Thymus (tissue), 11 donors: ENCODE results near the gene CD27. TPM values are rescaled to one million over a fixed set of nuclear protein-coding genes. Genes with fewer than 3 reads are reported as not detected.
"Not testable (repeated sequence)": the region's sequence is repeated elsewhere in the genome, so short reads cannot be mapped to it uniquely, and the experiment has no call there.

Experiments
- DNase-seq, 9 donors: peaks; one replicate each; pipeline ENCODE4 v3.0.0-alpha.2; 2013; ENCODE audit warnings: low spot score in 9 of 9, low read depth in 6 of 9, missing footprints in 1 of 9
- H3K27ac ChIP-seq, 2 donors: one replicate each; pipeline ENCODE4 v1.5.1; 2013; ENCODE audit warnings: control low read depth in 1 of 2, low read depth in 1 of 2, low read length in 1 of 2, mild to moderate bottlenecking in 1 of 2, moderate library complexity in 1 of 2
- H3K27me3 ChIP-seq, 2 donors: one replicate each; pipeline ENCODE4 v1.5.1; 2013; ENCODE audit warnings: low read length in 1 of 2; ENCODE audit not compliant: control insufficient read depth in 2 of 2, insufficient read depth in 1 of 2
- H3K36me3 ChIP-seq, 2 donors: one replicate each; pipeline ENCODE4 v1.5.1; 2013; ENCODE audit warnings: low read length in 1 of 2, mild to moderate bottlenecking in 1 of 2, moderate library complexity in 1 of 2; ENCODE audit not compliant: control insufficient read depth in 2 of 2, insufficient read depth in 2 of 2
- H3K4me1 ChIP-seq, 2 donors: one replicate each; pipeline ENCODE4 v1.5.1; 2013; ENCODE audit warnings: low read length in 2 of 2; ENCODE audit not compliant: control insufficient read depth in 2 of 2, insufficient read depth in 2 of 2
- H3K4me3 ChIP-seq, 2 donors: one replicate each; pipeline ENCODE4 v1.5.1; 2013; ENCODE audit warnings: low read length in 2 of 2, control low read depth in 1 of 2, mild to moderate bottlenecking in 1 of 2
- H3K9me3 ChIP-seq, 2 donors: one replicate each; pipeline ENCODE4 v1.5.1; 2013; ENCODE audit warnings: low read length in 1 of 2, mild to moderate bottlenecking in 1 of 2; ENCODE audit not compliant: control insufficient read depth in 2 of 2, insufficient read depth in 1 of 2
- WGBS: extraction: QIAGEN DNeasy Blood & Tissue Kit; methylation state at CpG from one replicate; pipeline ENCODE4 v1.1.7; 2013; 5-methylcytosine and 5-hydroxymethylcytosine counted together
- polyA plus RNA-seq: library from polyadenylated mRNA; stranded (reverse); fragments of 200-250 nt; gene quantifications from one replicate; pipeline ENCODE4 v1.2.3, GENCODE V29; 2013
- total RNA-seq: library from RNA; stranded (reverse); fragments of 120-200 nt; gene quantifications from one replicate; pipeline ENCODE4 v1.2.4, GENCODE V29; 2013
- donor health status: healthy.

Gene CD27
- total and polyA plus RNA-seq, 2 donors, result 42.3 to 75.4 TPM

GRCh38 chr12:6418796-6419195 lies 26.0 kb upstream of the CD27 start:
- H3K27ac ChIP-seq, result no peak overlapping the region
- H3K9me3 ChIP-seq, result no peaks in the 10 kb centered on the region
- WGBS, result 95% methylated on average over 6 of the region's 6 CpGs
- H3K4me1 ChIP-seq, result peaks cover 2 to 5% of the 10 kb centered on the region in 2 donors
- H3K4me3 ChIP-seq, result no peak overlapping the region
- no peak for DNase-seq
- H3K36me3 ChIP-seq, result no peaks in the 10 kb centered on the region
- H3K27me3 ChIP-seq, result no peaks in the 10 kb centered on the region

GRCh38 chr12:6420364-6420763 lies 24.4 kb upstream of the CD27 start:
- 91% methylated on average over 4 of the region's 4 CpGs for WGBS
- no peak for DNase-seq
- Histone ChIP-seq H3K4me1 (peaks cover 6 to 14% of the 10 kb centered on the region in 2 donors), H3K27me3 (no peaks in the 10 kb centered on the region), H3K36me3 (no peaks in the 10 kb centered on the region), H3K4me3 (no peak overlapping the region), H3K9me3 (no peaks in the 10 kb centered on the region), H3K27ac (no peak overlapping the region)

DNA sequence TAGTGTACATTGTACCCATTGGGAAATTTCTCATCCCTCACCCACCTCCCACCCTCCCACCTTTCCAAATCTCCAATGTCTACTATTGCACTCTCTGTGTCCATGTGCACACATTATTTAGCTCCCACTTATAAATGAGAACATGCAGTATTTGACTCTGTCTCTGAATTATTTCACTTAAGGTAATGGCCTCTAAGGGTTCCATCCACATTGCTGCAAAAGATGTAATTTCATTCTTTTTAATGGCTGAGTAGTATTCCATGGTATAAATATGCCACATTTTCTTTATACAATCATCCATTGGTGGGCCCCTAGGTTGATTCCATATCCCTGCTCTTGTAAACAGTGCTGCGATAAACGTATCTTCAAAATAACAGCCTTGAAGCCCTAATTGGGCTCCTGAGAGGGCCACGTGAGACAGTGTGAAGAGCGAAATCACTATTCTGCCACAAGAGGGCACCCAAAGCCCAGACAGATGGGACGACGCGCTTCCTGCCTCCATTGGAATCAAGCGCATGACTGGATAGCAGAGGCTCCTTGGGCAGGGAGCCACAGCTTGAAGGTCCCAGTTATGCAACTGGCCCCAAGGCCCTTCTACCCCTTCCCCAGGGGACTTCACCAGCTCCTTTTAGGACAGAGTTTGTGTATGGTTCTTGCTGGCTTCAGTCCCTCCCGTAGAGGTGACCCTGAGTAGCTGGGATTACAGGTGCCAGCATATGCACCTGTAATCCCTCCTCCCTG lies 21.3 kb upstream of the CD27 start:
- H3K36me3 ChIP-seq, result no peaks in the 10 kb centered on the region
- H3K9me3 ChIP-seq, result no peaks in the 10 kb centered on the region
- DNase-seq, result peak; percentile 65 to 97 (median 87)
- WGBS, result 11% methylated on average over 9 of the region's 9 CpGs
- H3K27me3 ChIP-seq, result no peaks in the 10 kb centered on the region
- no peak overlapping the region for H3K4me3 ChIP-seq
- peaks cover 24 to 41% of the 10 kb centered on the region in 2 donors for H3K4me1 ChIP-seq
- H3K27ac ChIP-seq, result peak overlapping the region in 1 of 2 donors; percentile 65

DNA sequence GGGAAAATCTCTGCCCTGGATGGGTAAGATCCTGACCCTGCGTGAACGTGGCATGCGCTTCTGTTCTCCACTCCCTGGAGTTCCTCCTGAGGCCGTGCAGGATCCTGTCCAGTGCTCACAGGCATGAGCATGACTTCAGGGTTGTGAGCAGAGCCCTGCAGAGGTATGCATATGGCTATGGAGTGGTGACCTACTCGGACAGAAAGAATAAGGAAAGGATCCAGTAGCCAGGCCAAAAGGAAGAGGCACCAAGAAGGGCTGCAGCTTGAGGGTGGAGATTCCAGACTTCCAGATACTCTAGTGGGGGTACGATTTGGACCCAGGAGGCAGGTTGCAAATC lies 20.8 kb upstream of the CD27 start:
- H3K4me3 ChIP-seq, result no peak overlapping the region
- no peaks in the 10 kb centered on the region for H3K27me3 ChIP-seq
- 79% methylated on average over 6 of the region's 6 CpGs for WGBS
- peaks cover 24 to 41% of the 10 kb centered on the region in 2 donors for H3K4me1 ChIP-seq
- peak overlapping the region in 1 of 2 donors; percentile 65 for H3K27ac ChIP-seq
- no peak for DNase-seq
- no peaks in the 10 kb centered on the region for H3K9me3 ChIP-seq
- no peaks in the 10 kb centered on the region for H3K36me3 ChIP-seq

DNA sequence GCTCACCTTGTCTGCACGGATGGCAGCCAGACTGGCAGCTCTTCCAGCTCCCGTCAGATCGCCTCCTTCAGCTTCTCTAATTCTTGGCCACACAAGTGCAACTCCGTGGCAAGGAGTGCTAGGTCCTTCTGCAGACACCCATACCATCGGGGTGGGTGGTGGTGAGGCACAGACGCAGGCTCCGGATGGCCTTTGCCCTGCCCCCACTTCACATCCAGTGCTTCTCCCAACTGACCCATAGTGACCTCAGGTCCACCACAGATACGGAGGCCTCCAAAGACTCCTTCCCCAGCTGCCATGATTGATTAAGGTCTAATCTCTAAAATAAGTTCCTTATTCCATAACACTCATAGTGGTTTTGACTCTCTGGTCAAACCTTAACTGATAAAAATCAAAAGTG lies 19.9 kb upstream of the CD27 start:
- Histone ChIP-seq H3K27ac (no peak overlapping the region), H3K36me3 (no peaks in the 10 kb centered on the region), H3K4me3 (no peak overlapping the region), H3K27me3 (no peaks in the 10 kb centered on the region), H3K9me3 (no peaks in the 10 kb centered on the region), H3K4me1 (peaks cover 24 to 41% of the 10 kb centered on the region in 2 donors)
- 96% methylated on average over 8 of the region's 8 CpGs for WGBS
- DNase-seq, result no peak

- peak in 1 of 9 donors; percentile 24 for DNase-seq
- 91% methylated on average over 23 of the region's 23 CpGs for WGBS
- peak overlapping the region; percentile 89 to 98 for H3K27ac ChIP-seq
Observed at GRCh38 chr12:6425590-6426531, 18.9 kb upstream of the CD27 start.

GRCh38 chr12:6426882-6427671 lies 17.7 kb upstream of the CD27 start:
- no peaks in the 10 kb centered on the region for H3K9me3 ChIP-seq
- 50% methylated on average over 14 of the region's 14 CpGs for WGBS
- H3K27ac ChIP-seq, result peak overlapping the region; percentile 89 to 98
- no peaks in the 10 kb centered on the region for H3K27me3 ChIP-seq
- DNase-seq, result peak; percentile 66 to 94 (median 82)
- peaks cover 30 to 55% of the 10 kb centered on the region in 2 donors for H3K4me1 ChIP-seq
- no peak overlapping the region for H3K4me3 ChIP-seq
- no peaks in the 10 kb centered on the region for H3K36me3 ChIP-seq

More at GRCh38 chr12:6425590-6426531, 18.9 kb upstream of the CD27 start:
- no peaks in the 10 kb centered on the region for H3K9me3 ChIP-seq
- H3K36me3 ChIP-seq, result no peaks in the 10 kb centered on the region
- H3K4me1 ChIP-seq, result peaks cover 30 to 51% of the 10 kb centered on the region in 2 donors
- H3K27me3 ChIP-seq, result no peaks in the 10 kb centered on the region
- no peak overlapping the region for H3K4me3 ChIP-seq

- H3K36me3 ChIP-seq, H3K27me3 ChIP-seq, H3K9me3 ChIP-seq, DNase-seq, H3K4me3 ChIP-seq: not testable (repeated sequence)
- WGBS, result 91% methylated on average over 10 of the region's 10 CpGs
- peak overlapping the region; percentile 89 to 98 for H3K27ac ChIP-seq
- H3K4me1 ChIP-seq, result peaks cover 34 to 62% of the 10 kb centered on the region in 2 donors
Observed at GRCh38 chr12:6427796-6428195, 17.0 kb upstream of the CD27 start.
